ENCODE measurements around the gene CHCHD4.

DNA sequence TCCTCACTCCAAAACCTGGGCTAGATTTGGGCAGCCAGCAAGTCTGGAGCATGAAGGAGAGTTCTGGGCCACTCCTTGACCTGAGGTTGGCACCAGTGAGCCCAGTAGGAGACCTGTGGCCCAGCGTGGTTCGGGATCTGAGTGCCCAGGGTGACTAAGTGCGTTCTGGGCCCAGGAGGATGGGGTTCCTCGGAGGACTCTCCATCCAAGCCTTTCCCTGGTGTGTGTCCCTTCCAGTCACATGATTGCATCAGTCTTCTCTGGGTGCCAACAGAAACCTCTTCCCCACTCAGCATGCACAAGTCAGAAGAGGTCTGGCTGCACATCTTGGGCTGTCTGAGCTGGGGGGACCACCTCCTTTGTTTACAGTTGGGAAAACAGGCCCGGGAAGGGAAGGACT is 15.1 kb upstream of the CHCHD4 start:
- TF ChIP-seq GATA2 (IDR thresholded peaks at IDR 0.05; ENCODE audit: low read depth, low read length) (no peak), GATA3 (IDR thresholded peaks at IDR 0.05; ENCODE audit: low read depth, low read length) (no peak)

Data from SH-SY5Y (cell line).